Measurements from ENCODE around the gene SETD7. TPM values are rescaled to one million over a fixed set of nuclear protein-coding genes. Genes with fewer than 3 reads are reported as not detected.

The SETD7 gene
- total RNA-seq (10 to 100 TPM; 12.7 to 96.9 (median 57.1) TPM), polyA plus RNA-seq (10 to 100 TPM in 2 of 3 donors, 1 to 10 TPM in 1; 9.7 to 22.8 (median 22.7) TPM)
- long read RNA-seq, donor 1, full-length matches to known transcripts = 1 of 1 reads
- long read RNA-seq, donor 1, partial matches to known transcripts = 0 of 1 reads
- long read RNA-seq, donor 1, other reads (novel, unspliced or antisense) = 0 of 1 reads
- long read RNA-seq, donor 2 = 0 reads
- long read RNA-seq, donor 3 = 0 reads
- long read RNA-seq, donor 4, partial matches to known transcripts = 0 of 2 reads
- long read RNA-seq, donor 4, other reads (novel, unspliced or antisense) = 0 of 2 reads
- long read RNA-seq, donor 5, full-length matches to known transcripts = 1 of 1 reads
- long read RNA-seq, donor 5, partial matches to known transcripts = 0 of 1 reads
- long read RNA-seq, donor 5, other reads (novel, unspliced or antisense) = 0 of 1 reads
- long read RNA-seq, donor 6, full-length matches to known transcripts = 8 of 290 reads
- long read RNA-seq, donor 6, partial matches to known transcripts = 89 of 290 reads
- long read RNA-seq, donor 6, other reads (novel, unspliced or antisense) = 193 of 290 reads
- long read RNA-seq, donor 7, full-length matches to known transcripts = 4 of 4 reads
- long read RNA-seq, donor 7, partial matches to known transcripts = 0 of 4 reads
- long read RNA-seq, donor 7, other reads (novel, unspliced or antisense) = 0 of 4 reads
- long read RNA-seq, donor 8, full-length matches to known transcripts = 2 of 2 reads
- long read RNA-seq, donor 8, partial matches to known transcripts = 0 of 2 reads
- long read RNA-seq, donor 8, other reads (novel, unspliced or antisense) = 0 of 2 reads
- long read RNA-seq, donor 9 = 0 reads
- long read RNA-seq, donor 10, partial matches to known transcripts = 0 of 1 reads
- long read RNA-seq, donor 10, other reads (novel, unspliced or antisense) = 0 of 1 reads

DNA sequence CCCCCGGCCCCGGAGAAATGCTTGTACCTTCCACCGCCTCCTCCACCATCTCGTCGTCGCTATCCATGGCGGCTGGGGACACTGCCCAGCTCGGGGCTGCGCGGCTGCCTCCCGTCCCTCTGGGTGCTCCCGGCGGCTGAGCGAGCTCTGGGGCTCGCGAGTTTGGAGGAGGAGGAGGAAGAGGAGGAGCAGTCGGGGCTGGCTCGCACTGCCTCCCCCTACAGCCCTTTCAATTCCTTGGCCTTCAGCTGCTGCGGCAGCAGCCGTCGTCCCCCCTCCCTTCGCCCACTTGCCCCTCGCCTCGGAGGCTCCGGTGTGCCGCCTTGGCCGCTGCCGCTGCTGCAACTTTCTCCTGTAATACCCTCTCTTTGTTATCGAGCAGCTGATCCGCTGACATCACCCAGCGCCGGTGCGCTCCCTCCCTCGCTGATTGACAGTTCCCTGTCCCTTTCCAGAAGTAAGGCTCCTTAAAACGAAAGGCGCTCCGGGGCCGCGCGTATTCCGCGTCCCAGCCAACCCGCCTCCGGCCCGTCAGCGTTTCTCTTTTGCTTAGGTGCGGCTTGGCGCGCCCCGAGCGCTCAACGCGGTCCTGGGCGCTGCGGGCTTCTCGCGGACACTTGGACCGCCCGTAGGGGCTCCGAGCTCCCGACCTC, at the start of gene SETD7:
Gene SETD7, minus strand, starts transcription at position 149 of the 653 bp plus-strand sequence. Its CDS starts 82 bp downstream, at position 67.
- TF ChIP-seq, protein P1, sequence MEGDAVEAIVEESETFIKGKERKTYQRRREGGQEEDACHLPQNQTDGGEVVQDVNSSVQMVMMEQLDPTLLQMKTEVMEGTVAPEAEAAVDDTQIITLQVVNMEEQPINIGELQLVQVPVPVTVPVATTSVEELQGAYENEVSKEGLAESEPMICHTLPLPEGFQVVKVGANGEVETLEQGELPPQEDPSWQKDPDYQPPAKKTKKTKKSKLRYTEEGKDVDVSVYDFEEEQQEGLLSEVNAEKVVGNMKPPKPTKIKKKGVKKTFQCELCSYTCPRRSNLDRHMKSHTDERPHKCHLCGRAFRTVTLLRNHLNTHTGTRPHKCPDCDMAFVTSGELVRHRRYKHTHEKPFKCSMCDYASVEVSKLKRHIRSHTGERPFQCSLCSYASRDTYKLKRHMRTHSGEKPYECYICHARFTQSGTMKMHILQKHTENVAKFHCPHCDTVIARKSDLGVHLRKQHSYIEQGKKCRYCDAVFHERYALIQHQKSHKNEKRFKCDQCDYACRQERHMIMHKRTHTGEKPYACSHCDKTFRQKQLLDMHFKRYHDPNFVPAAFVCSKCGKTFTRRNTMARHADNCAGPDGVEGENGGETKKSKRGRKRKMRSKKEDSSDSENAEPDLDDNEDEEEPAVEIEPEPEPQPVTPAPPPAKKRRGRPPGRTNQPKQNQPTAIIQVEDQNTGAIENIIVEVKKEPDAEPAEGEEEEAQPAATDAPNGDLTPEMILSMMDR (IDR thresholded peaks at IDR 0.05) = no peak
- TF ChIP-seq POLR2AphosphoS5 (IDR thresholded peaks at IDR 0.05) (peak; percentile 2 to 90 (median 79)), POLR2A (IDR thresholded peaks at IDR 0.05) (peak in 1 of 4 donors; percentile 53)
- H3K36me3 ChIP-seq = no peaks in the 10 kb centered on the region
- intact Hi-C loops (cut with DNase I; ENCODE audit: low total_unique reads) = no loop called here

DNA sequence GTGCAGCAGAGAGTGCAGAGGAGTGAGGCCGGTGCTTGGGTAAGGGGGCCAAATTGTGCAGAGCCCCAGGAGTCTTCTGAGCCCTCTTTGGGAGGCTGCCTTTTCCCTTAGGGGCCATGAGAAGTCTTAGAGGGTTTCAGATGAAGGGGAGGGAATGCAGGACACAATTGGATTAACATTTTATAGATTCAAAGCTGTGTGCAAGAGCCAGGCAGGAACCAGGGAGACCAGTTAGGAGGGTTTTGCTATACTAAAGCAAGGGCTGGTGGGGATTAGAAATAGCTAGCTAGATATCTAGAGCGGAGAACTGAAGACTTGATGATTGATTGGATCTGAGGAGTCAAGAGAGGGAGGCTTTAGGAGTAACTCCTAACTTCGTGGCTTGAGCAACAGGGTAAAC, 49.5 kb upstream of the SETD7 start:
- WGBS, 5 donors = 74 to 84% (median 77%) methylated on average over 3 of the region's 3 CpGs
- no peaks in the 10 kb centered on the region for H3K36me3 ChIP-seq
- no peak overlapping the region for H3K27ac ChIP-seq
- H3K4me1 ChIP-seq = peaks cover 0 to 11% (median 0%) of the 10 kb centered on the region in 4 donors
- TF ChIP-seq EP300 (IDR thresholded peaks at IDR 0.05) (no peak), POLR2AphosphoS5 (IDR thresholded peaks at IDR 0.05) (no peak), POLR2A (IDR thresholded peaks at IDR 0.05) (no peak)
- TF ChIP-seq, protein P1 (IDR thresholded peaks at IDR 0.05) = no peak
- DNase-seq = no peak
- intact Hi-C loops (cut with DNase I; ENCODE audit: low total_unique reads) = no loop called here
- no peaks in the 10 kb centered on the region for H3K27me3 ChIP-seq
- no peaks in the 10 kb centered on the region for H3K9me3 ChIP-seq
- no peak overlapping the region for H3K4me3 ChIP-seq

More for the DNA sequence above, at the start of gene SETD7:
- no peaks in the 10 kb centered on the region for H3K27me3 ChIP-seq
- WGBS, 5 donors = 0 to 1% (median 0%) methylated on average over 38 to 61 of the region's 61 CpGs
- H3K9me3 ChIP-seq = no peaks in the 10 kb centered on the region
- H3K4me3 ChIP-seq = peak within 1 kb of the TSS; percentile 78 to 94 (median 82)
- H3K4me1 ChIP-seq = peaks cover 41 to 78% (median 60%) of the 10 kb centered on the region in 4 donors
- peak within 1 kb of the TSS; percentile 94 to 99 (median 98) for H3K27ac ChIP-seq
- DNase-seq = peak; percentile 74 to 94

DNA sequence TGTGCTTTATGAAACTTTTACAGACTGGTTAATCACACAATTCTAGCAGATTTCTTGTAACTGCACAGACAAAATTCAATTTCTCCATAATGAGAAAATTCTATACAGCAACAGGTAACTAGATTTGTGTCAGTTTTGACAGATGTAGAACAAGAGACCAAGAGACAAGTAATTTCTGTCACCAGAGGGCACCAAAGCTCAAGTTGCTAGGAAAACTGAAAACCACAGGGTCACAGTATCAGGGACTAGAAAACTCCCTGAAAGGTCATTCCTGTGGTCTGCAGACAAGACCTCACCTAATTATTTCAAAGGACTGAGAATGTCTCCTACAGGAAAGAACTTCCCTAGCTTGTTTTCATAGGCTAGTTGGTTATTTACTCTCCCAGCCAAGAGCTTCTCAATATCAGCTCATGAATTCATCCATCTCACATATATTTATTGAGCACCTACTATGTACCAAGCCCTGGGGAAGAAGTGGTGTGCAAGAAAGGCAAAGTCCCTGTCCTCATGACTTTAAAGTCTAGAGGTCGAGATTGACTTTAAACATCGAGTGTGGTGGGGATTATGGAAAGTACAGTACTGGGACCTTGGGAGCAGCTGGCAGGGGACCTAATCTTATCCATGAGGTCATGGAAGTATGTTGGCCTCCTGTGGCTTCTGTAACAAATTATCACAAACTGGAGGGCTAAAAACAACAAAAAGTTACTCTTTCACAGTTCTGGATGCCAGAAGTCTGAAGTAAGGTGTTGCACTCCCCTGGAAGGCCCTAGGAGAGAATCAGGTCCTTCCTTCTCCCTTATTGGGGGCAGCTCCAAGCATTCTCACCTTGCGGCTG, 47.8 kb upstream of the SETD7 start:
- peak in 1 of 2 donors; percentile 85 for DNase-seq
- Histone ChIP-seq H3K9me3 (no peaks in the 10 kb centered on the region), H3K4me3 (no peak overlapping the region), H3K4me1 (peaks cover 0 to 11% (median 0%) of the 10 kb centered on the region in 4 donors), H3K27me3 (no peaks in the 10 kb centered on the region), H3K27ac (no peak overlapping the region), H3K36me3 (no peaks in the 10 kb centered on the region)
- no peak for TF ChIP-seq EP300 (IDR thresholded peaks at IDR 0.05)
- TF ChIP-seq, protein P1 (IDR thresholded peaks at IDR 0.05) = peak in 5 of 7 experiments; percentile 35 to 65 (median 58)
- TF ChIP-seq POLR2A (IDR thresholded peaks at IDR 0.05) = no peak
- TF ChIP-seq POLR2AphosphoS5 (IDR thresholded peaks at IDR 0.05) = no peak
- intact Hi-C loops (cut with DNase I; ENCODE audit: low total_unique reads) = no loop called here
- 46 to 64% (median 57%) methylated on average over 3 of the region's 3 CpGs for WGBS, 5 donors

Data from stomach (tissue), 19 donors.